ENCODE measurements around the gene LRRC8D. TPM values are rescaled to one million over a fixed set of nuclear protein-coding genes. Genes with fewer than 3 reads are reported as not detected.

Gene LRRC8D
- total RNA-seq, 1 experiment from 2014 or later, result 42.0 TPM

DNA sequence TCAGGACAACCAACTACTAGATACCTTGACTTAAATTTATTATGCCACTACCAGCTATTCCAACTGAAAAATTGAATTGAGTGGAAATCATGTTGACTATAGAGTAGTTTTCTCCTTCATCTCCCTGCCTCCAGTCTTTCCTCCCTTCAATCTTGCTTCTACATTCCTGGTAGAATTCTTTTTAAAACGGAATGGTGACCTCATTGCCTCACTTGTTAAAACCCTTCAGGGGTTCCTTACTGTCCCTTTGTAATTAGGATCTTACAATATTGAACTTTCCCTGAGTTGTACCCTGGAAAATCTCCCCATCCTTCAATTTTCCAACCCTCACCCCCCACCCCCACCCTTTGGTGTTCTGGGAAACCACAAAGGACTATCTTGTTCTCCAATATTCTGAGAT is 91.2 kb downstream of the LRRC8D start:
- Mint-ChIP-seq H3K27ac (ENCODE audit: low read depth, unreplicated experiment) (peak overlapping the region; percentile 60), H3K4me1 (ENCODE audit: insufficient read depth, unreplicated experiment) (peaks cover 35% of the 10 kb centered on the region), H3K36me3 (ENCODE audit: insufficient read depth, unreplicated experiment) (peaks cover 22% of the 10 kb centered on the region), H3K4me3 (ENCODE audit: unreplicated experiment) (no peak overlapping the region), H3K27me3 (ENCODE audit: insufficient read depth, unreplicated experiment) (no peaks in the 10 kb centered on the region), H3K9me3 (ENCODE audit: unreplicated experiment) (no peaks in the 10 kb centered on the region)
- no TSS peak for BruUV-seq (replicated peaks)
- intact Hi-C loops (cut with micrococcal nuclease), result no loop called here
- TF ChIP-seq, protein P1, sequence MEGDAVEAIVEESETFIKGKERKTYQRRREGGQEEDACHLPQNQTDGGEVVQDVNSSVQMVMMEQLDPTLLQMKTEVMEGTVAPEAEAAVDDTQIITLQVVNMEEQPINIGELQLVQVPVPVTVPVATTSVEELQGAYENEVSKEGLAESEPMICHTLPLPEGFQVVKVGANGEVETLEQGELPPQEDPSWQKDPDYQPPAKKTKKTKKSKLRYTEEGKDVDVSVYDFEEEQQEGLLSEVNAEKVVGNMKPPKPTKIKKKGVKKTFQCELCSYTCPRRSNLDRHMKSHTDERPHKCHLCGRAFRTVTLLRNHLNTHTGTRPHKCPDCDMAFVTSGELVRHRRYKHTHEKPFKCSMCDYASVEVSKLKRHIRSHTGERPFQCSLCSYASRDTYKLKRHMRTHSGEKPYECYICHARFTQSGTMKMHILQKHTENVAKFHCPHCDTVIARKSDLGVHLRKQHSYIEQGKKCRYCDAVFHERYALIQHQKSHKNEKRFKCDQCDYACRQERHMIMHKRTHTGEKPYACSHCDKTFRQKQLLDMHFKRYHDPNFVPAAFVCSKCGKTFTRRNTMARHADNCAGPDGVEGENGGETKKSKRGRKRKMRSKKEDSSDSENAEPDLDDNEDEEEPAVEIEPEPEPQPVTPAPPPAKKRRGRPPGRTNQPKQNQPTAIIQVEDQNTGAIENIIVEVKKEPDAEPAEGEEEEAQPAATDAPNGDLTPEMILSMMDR (IDR thresholded peaks at IDR 0.05; ENCODE audit: unreplicated experiment), result no peak
- DNase-seq (ENCODE audit: unreplicated experiment), result no peak
- ChIA-PET CTCF (no interaction called here), POLR2A (interaction anchor here (0.6 kb wide), 2 partner anchors 30 to 1098 kb away, joined by 3 to 4 read pairs; no protein-coding TSS in a partner anchor)

DNA sequence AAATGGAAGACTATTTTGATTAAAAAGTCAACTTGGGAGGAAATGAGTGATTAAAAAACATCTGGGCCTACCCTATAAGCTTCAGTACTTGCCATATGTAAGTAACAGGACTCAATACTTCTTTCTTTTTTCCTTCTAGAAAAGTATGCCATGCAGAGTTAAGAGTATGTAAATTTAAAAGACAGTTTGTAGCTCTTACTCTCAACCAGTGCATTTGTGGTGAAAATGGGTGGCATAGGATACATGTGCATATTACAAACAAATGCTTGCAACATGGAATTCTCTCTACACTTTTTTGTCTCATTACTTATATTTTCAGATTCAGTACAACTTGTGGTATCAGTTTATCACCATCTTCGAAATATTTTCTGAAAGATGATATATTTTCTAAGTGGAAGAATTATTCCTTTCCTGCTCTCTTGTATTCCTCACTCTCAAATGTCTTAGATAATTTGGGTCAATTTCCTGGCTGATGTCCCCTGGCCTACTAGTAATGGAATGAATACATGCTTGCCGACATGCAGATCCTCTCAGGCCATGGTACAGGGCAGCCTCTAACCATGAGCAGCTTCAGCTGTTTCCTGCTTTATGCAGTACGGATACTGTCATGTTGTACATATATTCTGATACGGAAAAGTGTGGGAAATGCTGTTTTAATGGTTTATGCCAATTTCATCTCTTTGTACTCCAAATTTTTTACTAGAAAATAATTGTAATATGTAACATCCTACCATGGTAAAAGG is 92.7 kb downstream of the LRRC8D start:
- BruUV-seq (replicated peaks), result no TSS peak
- intact Hi-C loops (cut with micrococcal nuclease), result no loop called here
- H3K9me3 Mint-ChIP-seq (ENCODE audit: unreplicated experiment), result no peaks in the 10 kb centered on the region
- no peaks in the 10 kb centered on the region for H3K27me3 Mint-ChIP-seq (ENCODE audit: insufficient read depth, unreplicated experiment)
- DNase-seq (ENCODE audit: unreplicated experiment), result no peak
- H3K27ac Mint-ChIP-seq (ENCODE audit: low read depth, unreplicated experiment), result peak overlapping the region; percentile 87
- peaks cover 22% of the 10 kb centered on the region for H3K36me3 Mint-ChIP-seq (ENCODE audit: insufficient read depth, unreplicated experiment)
- ChIA-PET POLR2A (interaction anchor here (1.0 kb wide), 1 partner anchor 25 kb away, joined by 3 read pairs; no protein-coding TSS in a partner anchor), CTCF (no interaction called here)
- TF ChIP-seq, protein P1 (IDR thresholded peaks at IDR 0.05; ENCODE audit: unreplicated experiment), result no peak
- H3K4me3 Mint-ChIP-seq (ENCODE audit: unreplicated experiment), result no peak overlapping the region
- H3K4me1 Mint-ChIP-seq (ENCODE audit: insufficient read depth, unreplicated experiment), result peaks cover 32% of the 10 kb centered on the region

DNA sequence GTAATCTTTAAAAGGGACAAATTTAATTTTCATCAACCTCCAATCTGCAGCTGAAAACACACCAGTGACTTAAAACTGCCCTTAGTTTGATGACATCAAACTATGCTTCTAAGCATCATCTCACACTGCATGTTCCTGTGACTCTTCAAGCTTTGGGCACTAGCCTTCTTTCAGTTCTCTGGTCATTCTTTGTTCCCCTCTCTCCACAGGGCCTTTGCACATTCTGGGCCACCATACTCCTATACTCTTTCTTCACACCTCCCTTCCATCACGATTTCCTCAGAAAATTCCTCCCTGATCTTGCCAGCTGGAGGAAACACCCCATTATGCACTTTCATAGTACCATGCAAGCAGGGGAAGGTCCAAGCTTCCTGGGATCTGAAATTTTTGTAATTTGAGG is 96.5 kb downstream of the LRRC8D start:
- H3K4me3 Mint-ChIP-seq (ENCODE audit: unreplicated experiment), result no peak overlapping the region
- BruUV-seq (replicated peaks), result no TSS peak
- ChIA-PET POLR2A (interaction anchor here (0.7 to 4.0 kb wide), 4 partner anchors 9 to 97 kb away, joined by 3 to 22 read pairs (median 4); no protein-coding TSS in a partner anchor), CTCF (interaction anchor here (0.6 to 3.0 kb wide), 3 partner anchors 74 to 283 kb away, joined by 3 to 8 read pairs (median 3); no protein-coding TSS in a partner anchor)
- no peaks in the 10 kb centered on the region for H3K27me3 Mint-ChIP-seq (ENCODE audit: insufficient read depth, unreplicated experiment)
- TF ChIP-seq, protein P1 (IDR thresholded peaks at IDR 0.05; ENCODE audit: unreplicated experiment), result no peak
- H3K4me1 Mint-ChIP-seq (ENCODE audit: insufficient read depth, unreplicated experiment), result peaks cover 18% of the 10 kb centered on the region
- peak overlapping the region; percentile 78 for H3K27ac Mint-ChIP-seq (ENCODE audit: low read depth, unreplicated experiment)
- DNase-seq (ENCODE audit: unreplicated experiment), result no peak
- peaks cover 18% of the 10 kb centered on the region for H3K36me3 Mint-ChIP-seq (ENCODE audit: insufficient read depth, unreplicated experiment)
- H3K9me3 Mint-ChIP-seq (ENCODE audit: unreplicated experiment), result no peaks in the 10 kb centered on the region
- intact Hi-C loops (cut with micrococcal nuclease), result no loop called here

DNA sequence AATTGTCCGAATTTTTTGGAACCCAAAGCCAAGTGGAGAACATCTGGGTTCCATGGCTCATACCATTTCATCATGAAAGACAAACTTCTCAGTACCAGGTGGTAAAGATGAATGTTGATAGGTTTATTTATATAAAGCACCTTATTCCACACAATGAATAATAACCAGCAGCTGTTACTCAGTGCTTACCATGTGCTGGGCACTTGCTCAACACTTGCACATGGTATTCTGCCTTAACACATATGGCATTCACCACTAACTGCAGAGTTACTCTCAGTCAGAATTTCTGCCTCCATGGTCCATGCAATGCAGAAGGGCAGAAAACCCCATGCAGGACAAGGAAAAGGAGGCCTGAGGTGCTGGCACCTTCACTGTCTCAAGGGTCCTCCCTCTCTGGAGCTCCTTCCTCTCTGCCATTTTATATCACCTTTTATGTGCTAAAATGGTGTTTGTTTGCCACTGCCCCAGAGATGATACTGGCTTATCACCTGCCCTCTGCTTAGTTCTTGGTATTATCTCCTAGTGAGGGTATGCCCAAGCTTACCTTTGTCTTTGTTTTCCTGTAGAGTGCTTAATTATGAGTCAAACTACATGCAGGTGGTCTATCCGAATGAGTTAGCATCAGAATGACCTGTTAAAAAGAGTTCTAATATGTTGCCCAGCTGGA is 97.4 kb downstream of the LRRC8D start:
- BruUV-seq (replicated peaks), result no TSS peak
- no peaks in the 10 kb centered on the region for H3K27me3 Mint-ChIP-seq (ENCODE audit: insufficient read depth, unreplicated experiment)
- CTCF ChIA-PET, result interaction anchor here (1.0 to 3.0 kb wide), 2 partner anchors 31 to 75 kb away, joined by 3 to 8 read pairs; no protein-coding TSS in a partner anchor
- H3K36me3 Mint-ChIP-seq (ENCODE audit: insufficient read depth, unreplicated experiment), result peaks cover 18% of the 10 kb centered on the region
- DNase-seq (ENCODE audit: unreplicated experiment), result peak; percentile 33
- POLR2A ChIA-PET, result interaction anchor here (0.7 to 4.0 kb wide), 7 partner anchors 9 to 394 kb away, joined by 3 to 22 read pairs (median 4); partner anchors contain the start of gene LRRC8B
- TF ChIP-seq, protein P1 (IDR thresholded peaks at IDR 0.05; ENCODE audit: unreplicated experiment), result no peak
- intact Hi-C loops (cut with micrococcal nuclease), result no loop called here
- no peaks in the 10 kb centered on the region for H3K9me3 Mint-ChIP-seq (ENCODE audit: unreplicated experiment)
- H3K27ac Mint-ChIP-seq (ENCODE audit: low read depth, unreplicated experiment), result no peak overlapping the region
- no peak overlapping the region for H3K4me3 Mint-ChIP-seq (ENCODE audit: unreplicated experiment)
- peaks cover 18% of the 10 kb centered on the region for H3K4me1 Mint-ChIP-seq (ENCODE audit: insufficient read depth, unreplicated experiment)
